NB4 (cell line): ENCODE results near the gene PCCB.
"Not testable (repeated sequence)": the region's sequence is repeated elsewhere in the genome, so short reads cannot be mapped to it uniquely, and the experiment has no call there.

ENCODE experiments used
- DNase-seq: peaks from one replicate; pipeline ENCODE4 v3.0.0; 2010; ENCODE audit warnings: low read depth
- H3K4me3 ChIP-seq: one replicate; pipeline ENCODE4 v1.5.1; 2011; ENCODE audit warnings: mild to moderate bottlenecking, low read depth, low read length, moderate library complexity
- CTCF ChIP-seq: IDR thresholded peaks from one replicate; pipeline ENCODE4 v1.5.1; 2012; ENCODE audit warnings: low read depth, low read length
- MAX ChIP-seq: IDR thresholded peaks from 2 replicates; pipeline ENCODE4 v1.6.1; 2011; ENCODE audit warnings: low read depth, low read length
- MYC ChIP-seq: IDR thresholded peaks from 2 replicates; pipeline ENCODE4 v1.6.1; 2011; ENCODE audit warnings: low read depth, low read length
- POLR2A ChIP-seq: IDR thresholded peaks from 2 replicates; pipeline ENCODE4 v1.6.1; 2011; ENCODE audit warnings: mild to moderate bottlenecking; ENCODE audit not compliant: insufficient read length; ENCODE audit errors: extremely low read depth

The PCCB gene

GRCh38 chr3:136250059-136250902 is at the start of gene PCCB:
TSS of gene PCCB (plus strand) at chr3:136250340. CDS start at chr3:136250376, 36 bp downstream.
- DNase-seq, result peak; percentile 95
- H3K4me3 ChIP-seq, result peak within 1 kb of the TSS; percentile 93
- TF ChIP-seq MYC (peak; percentile 63), CTCF (peak; percentile 50), POLR2A (peak; percentile 89), MAX (peak; percentile 74)

GRCh38 chr3:136207489-136208115 is 42.5 kb upstream of the PCCB start:
- TF ChIP-seq CTCF, result no peak
- no peak for TF ChIP-seq MYC
- TF ChIP-seq MAX, result no peak
- no peak for TF ChIP-seq POLR2A
- DNase-seq, result no peak

GRCh38 chr3:136209921-136210320 is 40.2 kb upstream of the PCCB start:
- no peak overlapping the region for H3K4me3 ChIP-seq
- no peak for DNase-seq
- TF ChIP-seq CTCF, result no peak
- TF ChIP-seq POLR2A, result no peak
- TF ChIP-seq MYC, result no peak
- no peak for TF ChIP-seq MAX

More at GRCh38 chr3:136207489-136208115, 42.5 kb upstream of the PCCB start:
- H3K4me3 ChIP-seq, result no peak overlapping the region

- no peak overlapping the region for H3K4me3 ChIP-seq
- DNase-seq, result no peak
- TF ChIP-seq POLR2A, result no peak
- TF ChIP-seq MAX, result no peak
- TF ChIP-seq MYC, result no peak
- TF ChIP-seq CTCF, result no peak
Measured at GRCh38 chr3:136211547-136211946, 38.6 kb upstream of the PCCB start.

GRCh38 chr3:136222746-136223145 is 27.4 kb upstream of the PCCB start:
- not testable (repeated sequence) for H3K4me3 ChIP-seq, DNase-seq

- H3K4me3 ChIP-seq, result no peak overlapping the region
- TF ChIP-seq POLR2A, result no peak
- no peak for TF ChIP-seq MAX
- TF ChIP-seq CTCF, result no peak
- no peak for TF ChIP-seq MYC
- DNase-seq, result no peak
Measured at GRCh38 chr3:136232413-136232812, 17.7 kb upstream of the PCCB start.
